Activated gamma-delta T cell treated with Interleukin-2 at 50 U/mL for 16 hours (primary cell): Measurements from ENCODE around the gene TMTC1.

Experiments
- DNase-seq: peaks from one replicate; pipeline ENCODE4 v3.0.0-alpha.2; 2020

TMTC1 gene

GRCh38 chr12:29518407-29518806, 265.3 kb downstream of the TMTC1 start:
- no peak for DNase-seq

GRCh38 chr12:29517264-29517663, 266.5 kb downstream of the TMTC1 start:
- DNase-seq: no peak

DNA sequence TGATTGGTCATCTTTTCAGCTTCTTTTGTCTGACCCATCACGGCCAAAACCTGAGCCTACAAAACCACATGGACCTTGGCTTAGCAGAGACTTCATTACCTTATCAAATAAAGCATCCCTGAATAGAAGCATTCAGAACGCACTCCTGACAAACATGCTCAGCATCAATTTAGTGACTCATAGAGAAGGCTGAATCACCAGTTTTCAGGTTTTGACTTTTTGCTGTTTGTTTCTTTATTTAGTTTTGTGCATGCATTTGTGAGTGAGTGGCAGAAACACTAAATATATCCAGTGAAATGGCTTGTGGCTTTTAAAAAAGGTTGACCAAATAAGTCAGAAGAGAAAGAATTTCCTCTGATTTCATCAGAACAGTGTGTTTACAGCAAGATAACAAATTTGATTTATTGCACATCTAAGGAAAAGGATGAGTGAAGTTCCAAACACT, 267.3 kb downstream of the TMTC1 start:
- no peak for DNase-seq

GRCh38 chr12:29510591-29511185, 273.1 kb downstream of the TMTC1 start:
- DNase-seq: no peak

- DNase-seq: no peak
Observed at GRCh38 chr12:29509503-29509902, 274.2 kb downstream of the TMTC1 start.

- DNase-seq: no peak
Observed at GRCh38 chr12:29508949-29509348, 274.8 kb downstream of the TMTC1 start.

GRCh38 chr12:29505122-29505521, 278.6 kb downstream of the TMTC1 start:
- no peak for DNase-seq

- DNase-seq: no peak
Observed at GRCh38 chr12:29503283-29503682, 280.5 kb downstream of the TMTC1 start.

- DNase-seq: no peak
Observed at GRCh38 chr12:29499235-29499634, 284.5 kb downstream of the TMTC1 start.

DNA sequence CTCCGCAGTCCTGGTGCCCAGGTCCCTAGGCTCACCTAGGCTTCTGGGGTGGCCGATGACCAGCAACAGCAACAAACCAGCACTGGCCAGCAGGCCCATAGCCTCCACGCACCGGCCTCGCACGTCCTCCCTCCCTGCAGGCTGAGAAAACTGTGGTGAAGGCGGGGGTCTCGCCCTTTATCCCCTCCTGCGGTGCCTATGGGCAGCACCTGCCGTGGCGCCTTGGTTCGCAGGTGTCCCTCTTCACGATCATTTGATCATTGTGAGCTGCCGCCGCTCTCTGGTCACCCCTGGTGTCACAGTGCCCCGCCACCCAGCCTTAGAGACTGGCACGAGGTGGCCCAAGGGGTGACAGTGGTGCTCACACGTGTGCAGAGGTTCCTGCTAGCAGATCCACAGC, 286.2 kb downstream of the TMTC1 start, which contains the start of gene OVCH1:
OVCH1 (minus strand) TSS at position 99 of the 400 bp plus-strand sequence; CDS start at position 99, 0 bp downstream.
- no peak for DNase-seq

GRCh38 chr12:29492891-29493290, 290.9 kb downstream of the TMTC1 start:
- DNase-seq: no peak

- DNase-seq: no peak
Observed at GRCh38 chr12:29486972-29487371, 296.8 kb downstream of the TMTC1 start.

- DNase-seq: no peak
Observed at GRCh38 chr12:29463198-29463597, 320.5 kb downstream of the TMTC1 start.

- no peak for DNase-seq
Observed at GRCh38 chr12:29460082-29460481, 323.7 kb downstream of the TMTC1 start.

- DNase-seq: no peak
Observed at GRCh38 chr12:29455087-29455486, 328.7 kb downstream of the TMTC1 start.

DNA sequence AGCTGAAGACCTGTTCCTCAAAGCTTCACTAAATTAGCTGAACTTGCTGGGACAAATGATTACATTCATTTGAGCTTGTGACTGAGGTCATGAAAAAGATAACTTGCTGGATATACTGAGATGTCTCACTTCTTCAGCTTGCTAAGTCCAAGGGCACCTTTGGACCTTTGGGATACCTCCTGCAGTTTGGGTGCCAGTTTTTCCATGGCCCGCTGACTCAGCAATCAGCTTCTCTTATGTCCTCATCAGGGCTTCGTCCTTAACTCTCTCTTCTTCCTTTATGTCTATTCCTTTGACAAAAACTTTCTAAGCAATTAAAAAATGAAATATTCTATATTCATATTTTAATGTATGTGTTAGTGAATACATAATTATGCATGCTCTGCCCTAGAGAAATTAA, 331.9 kb downstream of the TMTC1 start:
- DNase-seq: no peak
